Mucosa of stomach (tissue), 1 donor: ENCODE measurements around the gene GOSR1.
"Not testable (repeated sequence)": the region's sequence is repeated elsewhere in the genome, so short reads cannot be mapped to it uniquely, and the experiment has no call there.

Experiments
- H3K27me3 ChIP-seq: one replicate; pipeline ENCODE4 v1.7.0; 2013; ENCODE audit warnings: mild to moderate bottlenecking, low read length; ENCODE audit not compliant: control insufficient read depth, insufficient read depth
- H3K36me3 ChIP-seq: one replicate; pipeline ENCODE4 v1.7.0; 2013; ENCODE audit warnings: low read length; ENCODE audit not compliant: control insufficient read depth, insufficient read depth
- H3K4me1 ChIP-seq: one replicate; pipeline ENCODE4 v1.7.0; 2013; ENCODE audit warnings: mild to moderate bottlenecking, low read length; ENCODE audit not compliant: control insufficient read depth, insufficient read depth
- H3K4me3 ChIP-seq: one replicate; pipeline ENCODE4 v1.7.0; 2013; ENCODE audit warnings: low read length
- H3K9ac ChIP-seq: one replicate; pipeline ENCODE4 v1.7.0; 2013; ENCODE audit warnings: mild to moderate bottlenecking, low read length, moderate library complexity
- H3K9me3 ChIP-seq: one replicate; pipeline ENCODE4 v1.7.0; 2013; ENCODE audit warnings: mild to moderate bottlenecking, low read length, moderate library complexity; ENCODE audit not compliant: control insufficient read depth
- donor health status: Pancreatic carcinoma.

Gene GOSR1

DNA sequence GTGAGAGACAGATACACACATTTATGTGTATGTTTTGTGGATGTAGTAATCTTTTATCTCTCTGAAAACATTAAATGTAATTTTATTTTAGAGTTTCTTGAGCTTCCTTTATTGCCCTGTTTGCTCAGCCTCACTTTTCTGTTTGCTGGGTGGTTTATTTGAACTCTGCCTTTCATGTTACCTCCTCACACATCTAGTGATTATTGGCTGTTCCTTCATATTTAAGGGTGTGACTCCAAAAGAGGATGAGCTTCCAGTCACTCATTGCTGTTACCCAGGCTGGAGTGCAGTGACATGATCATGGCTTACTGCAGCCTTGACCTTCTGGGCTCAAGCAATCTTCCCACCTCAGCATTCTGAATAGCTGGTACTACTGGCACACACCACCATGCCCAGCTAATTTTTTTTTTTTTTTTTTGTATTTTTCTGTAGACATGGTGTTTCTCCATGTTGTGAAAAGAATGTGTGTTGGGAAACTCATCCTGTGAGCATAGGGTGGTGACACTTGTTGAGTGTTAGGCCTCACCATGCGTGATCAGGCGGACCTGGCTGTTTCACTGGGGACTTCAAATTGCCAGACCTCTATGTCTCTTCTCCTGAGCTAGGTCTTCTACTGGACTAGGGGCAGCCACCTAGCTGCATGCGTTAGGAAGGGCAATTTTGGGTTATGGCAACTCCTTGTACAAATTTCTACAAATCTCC, 37.8 kb downstream of the GOSR1 start:
- H3K9ac ChIP-seq, result no peak overlapping the region
- no peaks in the 10 kb centered on the region for H3K4me1 ChIP-seq
- H3K4me3 ChIP-seq, result no peak overlapping the region
- H3K27me3 ChIP-seq, result no peaks in the 10 kb centered on the region
- H3K9me3 ChIP-seq, result no peaks in the 10 kb centered on the region
- H3K36me3 ChIP-seq, result no peaks in the 10 kb centered on the region

GRCh38 chr17:30517786-30518185, 40.6 kb downstream of the GOSR1 start:
- Histone ChIP-seq H3K27me3 (no peaks in the 10 kb centered on the region), H3K4me1 (no peaks in the 10 kb centered on the region), H3K4me3 (no peak overlapping the region), H3K36me3 (peaks cover 7% of the 10 kb centered on the region), H3K9ac (no peak overlapping the region), H3K9me3 (no peaks in the 10 kb centered on the region)

- H3K27me3 ChIP-seq, result no peaks in the 10 kb centered on the region
- H3K4me3 ChIP-seq, result no peak overlapping the region
- no peaks in the 10 kb centered on the region for H3K9me3 ChIP-seq
- H3K4me1 ChIP-seq, result no peaks in the 10 kb centered on the region
- peaks cover 7% of the 10 kb centered on the region for H3K36me3 ChIP-seq
- no peak overlapping the region for H3K9ac ChIP-seq
These were observed 42.0 kb downstream of the GOSR1 start for GRCh38 chr17:30519166-30519565.

DNA sequence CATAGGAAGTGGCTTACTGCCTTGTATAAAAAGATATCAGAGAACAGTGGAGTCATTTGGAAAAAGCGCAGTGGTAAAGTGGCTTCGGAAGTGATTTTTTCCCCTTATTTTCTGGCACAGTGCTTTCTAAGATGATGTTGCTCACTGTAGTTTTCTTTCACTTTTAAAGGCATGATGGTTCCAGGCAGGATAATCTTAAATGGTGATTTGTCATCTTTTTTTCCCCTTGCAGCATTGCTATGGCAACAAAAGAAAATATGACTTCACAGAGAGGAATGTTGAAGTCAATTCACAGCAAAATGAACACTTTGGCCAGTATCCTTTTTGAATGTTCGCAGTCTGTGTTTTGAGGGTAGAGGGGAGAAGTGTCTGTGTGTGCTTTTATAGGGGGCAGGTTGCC, 42.5 kb downstream of the GOSR1 start:
- H3K36me3 ChIP-seq, result peaks cover 7% of the 10 kb centered on the region
- no peaks in the 10 kb centered on the region for H3K4me1 ChIP-seq
- H3K9ac ChIP-seq, result no peak overlapping the region
- no peaks in the 10 kb centered on the region for H3K9me3 ChIP-seq
- H3K27me3 ChIP-seq, result no peaks in the 10 kb centered on the region
- H3K4me3 ChIP-seq, result no peak overlapping the region

GRCh38 chr17:30520436-30520835, 43.2 kb downstream of the GOSR1 start:
- no peaks in the 10 kb centered on the region for H3K9me3 ChIP-seq
- peaks cover 7% of the 10 kb centered on the region for H3K36me3 ChIP-seq
- H3K9ac ChIP-seq, result no peak overlapping the region
- no peak overlapping the region for H3K4me3 ChIP-seq
- H3K4me1 ChIP-seq, result no peaks in the 10 kb centered on the region
- no peaks in the 10 kb centered on the region for H3K27me3 ChIP-seq

DNA sequence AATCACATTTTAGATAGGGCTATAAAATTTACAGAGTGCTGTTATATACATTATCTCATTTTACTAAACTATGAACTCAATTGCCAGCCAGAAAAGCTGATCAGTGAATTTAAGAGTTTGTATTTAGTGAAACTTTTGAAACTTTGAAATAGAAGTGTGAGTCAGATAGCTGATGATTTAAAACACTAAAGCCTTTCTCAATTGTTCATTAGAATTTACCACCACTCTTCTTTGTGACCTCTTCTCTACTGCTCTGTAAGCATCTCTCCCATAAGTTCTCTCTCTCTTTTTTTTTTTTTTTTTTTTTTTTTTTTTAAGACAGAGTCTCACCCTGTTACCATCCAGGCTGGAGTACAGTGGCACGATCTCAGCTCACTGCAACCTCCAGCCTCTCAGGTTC, 43.7 kb downstream of the GOSR1 start:
- peaks cover 7% of the 10 kb centered on the region for H3K36me3 ChIP-seq
- H3K9me3 ChIP-seq, result no peaks in the 10 kb centered on the region
- no peak overlapping the region for H3K9ac ChIP-seq
- no peaks in the 10 kb centered on the region for H3K27me3 ChIP-seq
- H3K4me3 ChIP-seq, result no peak overlapping the region
- H3K4me1 ChIP-seq, result no peaks in the 10 kb centered on the region

DNA sequence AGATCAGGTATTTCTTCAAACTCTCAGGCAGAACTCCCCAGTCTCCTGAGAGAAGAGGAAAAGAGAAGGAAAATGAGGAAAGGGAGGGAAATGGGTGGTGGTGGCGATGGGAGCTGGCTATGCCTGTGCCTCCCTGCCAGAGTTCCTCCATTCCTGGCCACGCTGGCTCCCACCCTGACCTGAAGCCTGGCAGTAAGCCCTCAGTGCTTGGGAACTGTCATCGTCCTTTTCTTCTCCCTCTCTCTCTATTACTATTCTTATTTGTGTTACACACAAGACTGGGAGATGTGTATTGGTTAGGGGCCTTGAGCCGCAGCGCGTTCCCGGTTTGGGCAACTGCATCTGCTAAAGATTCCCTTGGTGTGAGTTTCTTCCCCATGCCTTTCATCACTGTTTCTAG, 44.6 kb downstream of the GOSR1 start:
- Histone ChIP-seq H3K9ac (no peak overlapping the region), H3K36me3 (peaks cover 7% of the 10 kb centered on the region), H3K4me3 (no peak overlapping the region), H3K27me3 (no peaks in the 10 kb centered on the region), H3K4me1 (no peaks in the 10 kb centered on the region), H3K9me3 (no peaks in the 10 kb centered on the region)

- not testable (repeated sequence) for H3K27me3 ChIP-seq, H3K9me3 ChIP-seq, H3K4me3 ChIP-seq, H3K36me3 ChIP-seq, H3K4me1 ChIP-seq, H3K9ac ChIP-seq
These were observed 46.0 kb downstream of the GOSR1 start for GRCh38 chr17:30523236-30523635.

DNA sequence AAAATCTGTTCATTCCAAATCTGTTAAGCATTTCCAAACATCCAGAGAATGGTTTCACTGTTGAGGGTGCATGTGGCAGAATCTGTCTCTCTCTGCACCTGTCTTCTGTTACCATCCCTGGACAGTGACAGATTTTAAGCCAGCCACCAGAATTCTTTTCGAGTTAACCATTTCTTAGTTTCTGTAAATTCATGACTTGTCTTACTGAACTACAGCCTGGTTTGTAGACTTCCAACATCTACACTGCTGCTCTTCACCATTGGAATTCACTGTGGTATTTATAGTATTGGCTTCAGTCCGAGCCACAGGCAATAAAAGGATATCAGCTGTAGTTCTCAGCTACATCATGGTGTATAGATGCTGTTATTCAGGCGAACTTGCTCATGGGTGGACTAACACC, 47.6 kb downstream of the GOSR1 start:
- H3K4me3 ChIP-seq, result no peak overlapping the region
- no peaks in the 10 kb centered on the region for H3K4me1 ChIP-seq
- H3K27me3 ChIP-seq, result no peaks in the 10 kb centered on the region
- H3K36me3 ChIP-seq, result peaks cover 7% of the 10 kb centered on the region
- H3K9me3 ChIP-seq, result no peaks in the 10 kb centered on the region
- H3K9ac ChIP-seq, result no peak overlapping the region

GRCh38 chr17:30526401-30526800, 49.2 kb downstream of the GOSR1 start:
- no peaks in the 10 kb centered on the region for H3K9me3 ChIP-seq
- no peaks in the 10 kb centered on the region for H3K4me1 ChIP-seq
- no peak overlapping the region for H3K9ac ChIP-seq
- no peak overlapping the region for H3K4me3 ChIP-seq
- no peaks in the 10 kb centered on the region for H3K27me3 ChIP-seq
- peaks cover 7% of the 10 kb centered on the region for H3K36me3 ChIP-seq

- H3K27me3 ChIP-seq, H3K36me3 ChIP-seq, H3K9me3 ChIP-seq, H3K4me3 ChIP-seq, H3K9ac ChIP-seq, H3K4me1 ChIP-seq: not testable (repeated sequence)
These were observed 51.5 kb downstream of the GOSR1 start for GRCh38 chr17:30528701-30529100.

DNA sequence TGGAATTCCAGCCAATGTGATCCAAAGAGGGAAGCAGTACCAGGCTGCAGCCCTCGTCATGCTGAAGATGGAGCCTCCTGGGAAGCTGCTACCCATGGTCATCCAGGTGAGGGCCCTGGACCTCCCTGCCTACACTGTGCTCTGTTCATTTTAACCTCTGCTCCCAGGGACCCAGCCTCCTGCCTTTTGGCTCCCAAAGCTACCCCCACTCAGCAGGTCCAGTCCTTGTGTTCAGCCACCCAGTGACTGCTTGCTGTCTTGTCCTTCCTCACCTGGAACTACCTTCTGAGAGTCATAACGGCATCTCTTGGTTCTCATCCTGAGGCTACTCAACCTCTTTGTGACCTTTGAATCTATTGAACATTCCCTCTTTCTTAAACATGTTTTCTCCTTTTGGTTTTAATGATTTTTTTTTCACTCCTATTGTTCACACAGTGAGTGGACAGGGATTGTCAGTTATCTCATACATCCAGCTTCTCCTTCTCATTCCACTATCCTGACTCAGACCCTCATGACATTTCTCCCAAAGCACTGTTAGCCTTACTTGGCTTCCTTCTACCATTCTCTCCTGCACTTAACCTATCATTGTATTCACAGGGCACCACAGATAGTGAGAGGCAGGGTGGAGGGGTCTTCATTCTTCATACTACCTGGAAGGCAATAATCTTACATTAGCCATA, 53.3 kb downstream of the GOSR1 start:
- no peak overlapping the region for H3K9ac ChIP-seq
- no peaks in the 10 kb centered on the region for H3K9me3 ChIP-seq
- H3K4me3 ChIP-seq, result no peak overlapping the region
- no peaks in the 10 kb centered on the region for H3K4me1 ChIP-seq
- no peaks in the 10 kb centered on the region for H3K36me3 ChIP-seq
- no peaks in the 10 kb centered on the region for H3K27me3 ChIP-seq
